Measurements from ENCODE around the gene CCL20.

DNA sequence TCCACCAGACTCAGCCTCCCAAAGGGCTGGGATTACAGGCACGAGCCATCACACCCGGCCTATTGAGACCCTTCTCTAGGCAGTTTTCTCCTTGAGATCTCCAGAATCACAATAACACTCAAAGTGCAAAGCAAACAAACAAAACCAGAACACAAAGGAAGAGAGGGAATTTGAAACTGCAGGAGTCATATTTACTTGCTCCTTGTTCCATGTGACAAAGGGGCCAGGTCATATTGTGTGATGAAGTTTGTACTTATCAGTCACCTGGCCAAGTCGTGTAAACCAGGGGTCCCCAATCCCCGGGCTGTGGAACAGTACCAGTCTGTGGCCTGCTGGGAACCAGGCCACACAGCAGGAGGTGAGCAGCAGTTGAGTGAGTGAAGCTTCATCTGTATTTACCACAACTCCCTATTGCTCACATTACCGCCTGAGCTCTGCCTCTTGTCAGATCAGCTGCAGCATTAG, 41.4 kb upstream of the CCL20 start:
- TF ChIP-seq PHF8 (conservative IDR thresholded peaks at IDR 0.05; ENCODE audit: low read depth, low read length) (no peak), POLR2AphosphoS5 (IDR thresholded peaks at IDR 0.05; ENCODE audit: low read depth, low read length) (no peak), GABPA (IDR thresholded peaks at IDR 0.05; ENCODE audit: borderline replicate concordance, insufficient read depth, low read length) (no peak), POLR2A (IDR thresholded peaks at IDR 0.05; ENCODE audit: control extremely low read depth in 1 of 2, low read depth in 2 of 2, low read length in 2 of 2) (no peak), MAX (IDR thresholded peaks at IDR 0.05) (no peak), CREB1 (IDR thresholded peaks at IDR 0.05) (no peak), FOSL1 (IDR thresholded peaks at IDR 0.05; ENCODE audit: insufficient read depth, low read depth, low read length) (no peak), ZNF274 (IDR thresholded peaks at IDR 0.05; ENCODE audit: borderline replicate concordance, extremely low read depth, low read length) (no peak), CBX5 (IDR thresholded peaks at IDR 0.05; ENCODE audit: low read depth, low read length) (no peak), EZH2 (IDR thresholded peaks at IDR 0.05; ENCODE audit: low read depth, low read length, severe bottlenecking) (no peak)
- TF ChIP-seq, protein P1, sequence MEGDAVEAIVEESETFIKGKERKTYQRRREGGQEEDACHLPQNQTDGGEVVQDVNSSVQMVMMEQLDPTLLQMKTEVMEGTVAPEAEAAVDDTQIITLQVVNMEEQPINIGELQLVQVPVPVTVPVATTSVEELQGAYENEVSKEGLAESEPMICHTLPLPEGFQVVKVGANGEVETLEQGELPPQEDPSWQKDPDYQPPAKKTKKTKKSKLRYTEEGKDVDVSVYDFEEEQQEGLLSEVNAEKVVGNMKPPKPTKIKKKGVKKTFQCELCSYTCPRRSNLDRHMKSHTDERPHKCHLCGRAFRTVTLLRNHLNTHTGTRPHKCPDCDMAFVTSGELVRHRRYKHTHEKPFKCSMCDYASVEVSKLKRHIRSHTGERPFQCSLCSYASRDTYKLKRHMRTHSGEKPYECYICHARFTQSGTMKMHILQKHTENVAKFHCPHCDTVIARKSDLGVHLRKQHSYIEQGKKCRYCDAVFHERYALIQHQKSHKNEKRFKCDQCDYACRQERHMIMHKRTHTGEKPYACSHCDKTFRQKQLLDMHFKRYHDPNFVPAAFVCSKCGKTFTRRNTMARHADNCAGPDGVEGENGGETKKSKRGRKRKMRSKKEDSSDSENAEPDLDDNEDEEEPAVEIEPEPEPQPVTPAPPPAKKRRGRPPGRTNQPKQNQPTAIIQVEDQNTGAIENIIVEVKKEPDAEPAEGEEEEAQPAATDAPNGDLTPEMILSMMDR (IDR thresholded peaks at IDR 0.05; ENCODE audit: control extremely low read depth in 1 of 3, insufficient read depth in 1 of 3, low read depth in 1 of 3, low read length in 3 of 3) = no peak

Measured in H1 (cell line).